Ureter (tissue), 1 donor: ENCODE measurements around the gene ZBTB48. TPM values are rescaled to one million over a fixed set of nuclear protein-coding genes. Genes with fewer than 3 reads are reported as not detected.

Experiments
- DNase-seq: peaks from one replicate; pipeline ENCODE4 v3.0.0-alpha.2; 2020; ENCODE audit warnings: low spot score
- total RNA-seq: library from RNA; stranded (reverse); gene quantifications from one replicate; pipeline ENCODE4 v1.2.4, GENCODE V29; 2023
- donor health status: DM: yes; HTN: yes; CAD: no.

Gene ZBTB48
- total RNA-seq, 1 donor from 2014 or later = 50.4 TPM

- no peak for DNase-seq
Measured at GRCh38 chr1:6612641-6613360, 33.0 kb downstream of the ZBTB48 start.

- peak; percentile 100 for DNase-seq
Measured at GRCh38 chr1:6613361-6614018, 33.7 kb downstream of the ZBTB48 start, which contains the start of gene PHF13. Gene PHF13 (plus strand): TSS chr1:6613731. CDS start chr1:6614067, 336 bp downstream.

GRCh38 chr1:6614019-6614928 is 34.5 kb downstream of the ZBTB48 start:
- peak; percentile 71 for DNase-seq

GRCh38 chr1:6614929-6615785 is 35.4 kb downstream of the ZBTB48 start:
- DNase-seq = no peak

- no peak for DNase-seq
Measured at GRCh38 chr1:6619045-6619444, 39.3 kb downstream of the ZBTB48 start.

GRCh38 chr1:6621429-6622391 is 41.9 kb downstream of the ZBTB48 start:
- DNase-seq = no peak

GRCh38 chr1:6622396-6623152 is 42.8 kb downstream of the ZBTB48 start:
- no peak for DNase-seq

- no peak for DNase-seq
Measured at GRCh38 chr1:6623269-6623965, 43.6 kb downstream of the ZBTB48 start.

- DNase-seq = peak; percentile 89
Measured at GRCh38 chr1:6624710-6625583, 45.2 kb downstream of the ZBTB48 start, which contains the start of gene THAP3. Gene THAP3 (plus strand): TSS chr1:6624868. CDS start chr1:6625219, 351 bp downstream.

GRCh38 chr1:6625584-6626149 is 45.9 kb downstream of the ZBTB48 start:
- DNase-seq = no peak

- no peak for DNase-seq
Measured at GRCh38 chr1:6627031-6627430, 47.2 kb downstream of the ZBTB48 start.

GRCh38 chr1:6627841-6628545 is 48.2 kb downstream of the ZBTB48 start:
- no peak for DNase-seq

- DNase-seq = no peak
Measured at GRCh38 chr1:6628971-6629479, 49.2 kb downstream of the ZBTB48 start.

GRCh38 chr1:6630027-6630426 is 50.2 kb downstream of the ZBTB48 start:
- no peak for DNase-seq

GRCh38 chr1:6631058-6631457 is 51.3 kb downstream of the ZBTB48 start:
- DNase-seq = no peak
